SU-DHL-6 (cell line): Measurements from ENCODE around the gene STRN3.

Experiments used
- H2AFZ ChIP-seq: fragments of 200-600 bp; sonication (generic); 2 replicates; pipeline ENCODE4 v1.6.1; 2014; ENCODE audit warnings: low read depth, mild to moderate bottlenecking, moderate library complexity, mixed read lengths, antibody characterized with exemption, low read length; ENCODE audit not compliant: severe bottlenecking
- H3F3A ChIP-seq: fragments of 200-600 bp; shearing (Covaris generic); 2 replicates; pipeline ENCODE4 v1.6.0; 2016; ENCODE audit warnings: antibody characterized with exemption, mild to moderate bottlenecking; ENCODE audit not compliant: insufficient read depth
- H3K27ac ChIP-seq: fragments of 200-600 bp; sonication (generic); 2 replicates; pipeline ENCODE4 v1.5.1; 2016; ENCODE audit warnings: low read depth, mild to moderate bottlenecking, low read length, moderate library complexity, mixed read lengths
- H3K27me3 ChIP-seq: fragments of 200-600 bp; sonication (generic), shearing (Covaris generic); 2 replicates; pipeline ENCODE4 v1.6.0; 2014; ENCODE audit warnings: mild to moderate bottlenecking, low read length
- H3K36me3 ChIP-seq: fragments of 200-600 bp; sonication (generic); 2 replicates; pipeline ENCODE4 v1.6.1; 2014; ENCODE audit warnings: mild to moderate bottlenecking, low read length, mixed read lengths
- H3K4me2 ChIP-seq: fragments of 300-600, 200-600 bp; shearing (Covaris generic), sonication (generic); 2 replicates; pipeline ENCODE4 v1.6.0; 2014; ENCODE audit warnings: low read length, low read depth, mild to moderate bottlenecking; ENCODE audit not compliant: poor library complexity, severe bottlenecking
- H3K4me3 ChIP-seq: fragments of 200-600 bp; sonication (generic); 2 replicates; pipeline ENCODE4 v1.5.1; 2014; ENCODE audit warnings: antibody characterized with exemption, low read length, mild to moderate bottlenecking, mixed read lengths; ENCODE audit not compliant: insufficient read depth, poor library complexity, severe bottlenecking
- H3K79me2 ChIP-seq: fragments of 200-600 bp; sonication (generic); 2 replicates; pipeline ENCODE4 v1.6.1; 2014; ENCODE audit warnings: mild to moderate bottlenecking, low read length, moderate library complexity; ENCODE audit not compliant: insufficient read depth
- H3K9ac ChIP-seq: fragments of 200-600 bp; sonication (generic); 2 replicates; pipeline ENCODE4 v1.7.0; 2014; ENCODE audit warnings: mild to moderate bottlenecking, low read length
- H3K9me2 ChIP-seq: fragments of 200-600 bp; sonication (generic); replicated peaks from 2 replicates; pipeline ENCODE4 v1.6.1; 2014; ENCODE audit warnings: low read length; ENCODE audit not compliant: insufficient read depth
- H3K9me3 ChIP-seq: fragments of 200-600 bp; sonication (generic); 2 replicates; pipeline ENCODE4 v1.6.1; 2014; ENCODE audit warnings: low read length, mixed read lengths; ENCODE audit not compliant: insufficient read depth
- H4K20me1 ChIP-seq: fragments of 200-600 bp; sonication (generic); 2 replicates; pipeline ENCODE4 v1.6.1; 2014; ENCODE audit warnings: low read depth, mild to moderate bottlenecking, antibody characterized with exemption, low read length, moderate library complexity, mixed read lengths
- CTCF ChIP-seq: fragments of 200-600 bp; sonication (generic); IDR thresholded peaks from one replicate; pipeline ENCODE4 v1.5.1; 2017; ENCODE audit warnings: antibody characterized with exemption, mild to moderate bottlenecking, low read length, moderate library complexity; ENCODE audit not compliant: insufficient read depth, poor library complexity, severe bottlenecking
- EZH2phosphoT487 ChIP-seq: fragments of 200-600 bp; sonication (generic), shearing (Covaris generic); conservative IDR thresholded peaks from 2 replicates; pipeline ENCODE4 v1.6.1; 2018; ENCODE audit warnings: mild to moderate bottlenecking, antibody characterized with exemption, low read length, moderate library complexity, mixed read lengths

The STRN3 gene

GRCh38 chr14:31021576-31021949, 4.6 kb downstream of the STRN3 start:
- Histone ChIP-seq H3K36me3 (peaks cover 13% of the 10 kb centered on the region), H3K4me3 (no peak overlapping the region), H3K4me2 (no peak overlapping the region), H3K27ac (no peak overlapping the region), H4K20me1 (peaks cover 11% of the 10 kb centered on the region; the same call in 1 of the 2 replicates), H3K79me2 (peaks cover 93% of the 10 kb centered on the region), H3F3A (peaks cover 18% of the 10 kb centered on the region; the same call in 1 of the 2 replicates), H2AFZ (no peak overlapping the region), H3K9me3 (no peaks in the 10 kb centered on the region), H3K9me2 (no peaks in the 10 kb centered on the region), H3K27me3 (no peaks in the 10 kb centered on the region), H3K9ac (no peak overlapping the region)
- TF ChIP-seq CTCF (no peak), EZH2phosphoT487 (no peak)

GRCh38 chr14:31020834-31021575, 5.2 kb downstream of the STRN3 start:
- Histone ChIP-seq H2AFZ (no peak overlapping the region), H3K9me2 (no peaks in the 10 kb centered on the region), H3K27ac (no peak overlapping the region), H3K36me3 (peaks cover 13% of the 10 kb centered on the region), H3K9ac (no peak overlapping the region), H3K9me3 (no peaks in the 10 kb centered on the region), H3K4me3 (no peak overlapping the region), H3K79me2 (peaks cover 97% of the 10 kb centered on the region), H3K4me2 (no peak overlapping the region), H4K20me1 (peaks cover 11% of the 10 kb centered on the region; the same call in 1 of the 2 replicates), H3F3A (peaks cover 18% of the 10 kb centered on the region; the same call in 1 of the 2 replicates), H3K27me3 (no peaks in the 10 kb centered on the region)
- TF ChIP-seq EZH2phosphoT487: no peak
- TF ChIP-seq CTCF: no peak

GRCh38 chr14:31018057-31018645, 8.0 kb downstream of the STRN3 start:
- H3K4me2 ChIP-seq: no peak overlapping the region
- H3K9ac ChIP-seq: no peak overlapping the region
- 0 out of 2 replicates have a peak, but pooled peaks cover 10% of the 10 kb centered on the region for H4K20me1 ChIP-seq
- H3F3A ChIP-seq: 0 out of 2 replicates have a peak, but pooled peaks cover 5% of the 10 kb centered on the region
- no peak overlapping the region for H3K27ac ChIP-seq
- no peak for TF ChIP-seq CTCF
- TF ChIP-seq EZH2phosphoT487: no peak
- H3K79me2 ChIP-seq: peaks cover 96% of the 10 kb centered on the region
- H3K27me3 ChIP-seq: no peaks in the 10 kb centered on the region
- H3K36me3 ChIP-seq: peaks cover 13% of the 10 kb centered on the region
- H3K4me3 ChIP-seq: no peak overlapping the region
- no peaks in the 10 kb centered on the region for H3K9me2 ChIP-seq
- H3K9me3 ChIP-seq: no peaks in the 10 kb centered on the region
- no peak overlapping the region for H2AFZ ChIP-seq
